Dedifferentiated amniotic fluid mesenchymal stem cell (primary cell): Measurements from ENCODE around the gene AGAP2.

Experiments used
- DNase-seq: peaks from one replicate; pipeline ENCODE4 v3.0.0-alpha.2; 2016; ENCODE audit errors: extremely low spot score

Gene AGAP2

GRCh38 chr12:57767305-57767698 is 28.8 kb upstream of the AGAP2 start:
- no peak for DNase-seq

- DNase-seq, result no peak
Measured at GRCh38 chr12:57766464-57767304, 28.1 kb upstream of the AGAP2 start, which contains the start of gene CYP27B1. Gene CYP27B1, minus strand, starts transcription at chr12:57767078. Its CDS starts 37 bp downstream, at chr12:57767041.

- DNase-seq, result no peak
Measured at GRCh38 chr12:57765698-57766463, 27.3 kb upstream of the AGAP2 start.

GRCh38 chr12:57765003-57765697 is 26.6 kb upstream of the AGAP2 start:
- DNase-seq, result no peak

GRCh38 chr12:57764662-57765002 is 26.1 kb upstream of the AGAP2 start:
- DNase-seq, result no peak

GRCh38 chr12:57763881-57764661 is 25.5 kb upstream of the AGAP2 start:
- DNase-seq, result no peak

- DNase-seq, result no peak
Measured at GRCh38 chr12:57762463-57762862, 23.9 kb upstream of the AGAP2 start.

GRCh38 chr12:57761391-57761998 is 23.0 kb upstream of the AGAP2 start:
- no peak for DNase-seq

- no peak for DNase-seq
Measured at GRCh38 chr12:57760347-57760982, 21.9 kb upstream of the AGAP2 start.

- DNase-seq, result no peak
Measured at GRCh38 chr12:57759360-57759980, 20.9 kb upstream of the AGAP2 start.

- no peak for DNase-seq
Measured at GRCh38 chr12:57758552-57759359, 20.2 kb upstream of the AGAP2 start.

GRCh38 chr12:57757771-57758170 is 19.2 kb upstream of the AGAP2 start:
- DNase-seq, result no peak

- no peak for DNase-seq
Measured at GRCh38 chr12:57756406-57757341, 18.1 kb upstream of the AGAP2 start.

GRCh38 chr12:57755454-57756372 is 17.2 kb upstream of the AGAP2 start:
- DNase-seq, result no peak

- DNase-seq, result no peak
Measured at GRCh38 chr12:57755194-57755453, 16.6 kb upstream of the AGAP2 start.

GRCh38 chr12:57754411-57755193 is 16.1 kb upstream of the AGAP2 start, which contains the start of gene MARCHF9:
Gene MARCHF9, plus strand, starts transcription at chr12:57755103. Its CDS starts 426 bp downstream, at chr12:57755529.
- no peak for DNase-seq
